HG02610 (cell line): ENCODE data around the gene CCDC88C.
A peak's percentile ranks its signal among the peaks of the same experiment; 100 is the strongest.

Experiments
- ATAC-seq: cut with Tn5 transposase; IDR thresholded peaks from one replicate; pipeline ENCODE4 v1.9.1; 2021; ENCODE audit warnings: mild to moderate bottlenecking, moderate library complexity; ENCODE audit not compliant: unreplicated experiment

The CCDC88C gene

GRCh38 chr14:91295851-91296796 is 121.5 kb downstream of the CCDC88C start:
- ATAC-seq: no peak

GRCh38 chr14:91295276-91295845 is 122.3 kb downstream of the CCDC88C start:
- no peak for ATAC-seq

- no peak for ATAC-seq
Measured at GRCh38 chr14:91294153-91294552, 123.5 kb downstream of the CCDC88C start.

GRCh38 chr14:91293281-91293680 is 124.3 kb downstream of the CCDC88C start:
- no peak for ATAC-seq

- no peak for ATAC-seq
Measured at GRCh38 chr14:91292491-91292890, 125.1 kb downstream of the CCDC88C start.

GRCh38 chr14:91291786-91292405 is 125.7 kb downstream of the CCDC88C start:
- no peak for ATAC-seq

GRCh38 chr14:91290986-91291385 is 126.6 kb downstream of the CCDC88C start:
- no peak for ATAC-seq

- ATAC-seq: no peak
Measured at GRCh38 chr14:91289464-91289863, 128.2 kb downstream of the CCDC88C start.

GRCh38 chr14:91288876-91289275 is 128.7 kb downstream of the CCDC88C start:
- ATAC-seq: no peak

- ATAC-seq: peak; percentile 40
Measured at GRCh38 chr14:91286530-91286937, 131.1 kb downstream of the CCDC88C start.

GRCh38 chr14:91284791-91285548 is 132.7 kb downstream of the CCDC88C start:
- ATAC-seq: no peak

GRCh38 chr14:91284146-91284790 is 133.4 kb downstream of the CCDC88C start:
- ATAC-seq: no peak

- no peak for ATAC-seq
Measured at GRCh38 chr14:91283666-91284065, 134.0 kb downstream of the CCDC88C start.

- ATAC-seq: no peak
Measured at GRCh38 chr14:91282954-91283645, 134.5 kb downstream of the CCDC88C start.

GRCh38 chr14:91281346-91281745 is 136.3 kb downstream of the CCDC88C start:
- no peak for ATAC-seq

- ATAC-seq: no peak
Measured at GRCh38 chr14:91280129-91280528, 137.5 kb downstream of the CCDC88C start.

GRCh38 chr14:91279354-91279753 is 138.3 kb downstream of the CCDC88C start:
- ATAC-seq: no peak

GRCh38 chr14:91278383-91278715 is 139.3 kb downstream of the CCDC88C start:
- no peak for ATAC-seq

GRCh38 chr14:91277546-91278382 is 139.9 kb downstream of the CCDC88C start:
- no peak for ATAC-seq
